SK-N-SH (cell line): ENCODE results near the gene JPH3.

ENCODE experiments used
- CTCF ChIP-seq: fragments of 200-600 bp; sonication (generic); IDR thresholded peaks from 2 replicates; pipeline ENCODE4 v1.6.1; 2017; ENCODE audit warnings: antibody characterized with exemption, mild to moderate bottlenecking, moderate library complexity
- ELF1 ChIP-seq: IDR thresholded peaks from 2 replicates; pipeline ENCODE4 v1.4.0; 2012
- EZH2phosphoT487 ChIP-seq: fragments of 200-600 bp; sonication (generic); IDR thresholded peaks from 2 replicates; pipeline ENCODE4 v1.6.1; 2017; ENCODE audit warnings: low read depth, mixed run types, mild to moderate bottlenecking, antibody characterized with exemption, moderate library complexity, borderline replicate concordance
- FOXM1 ChIP-seq: IDR thresholded peaks from 2 replicates; pipeline ENCODE4 v1.4.0; 2012; ENCODE audit warnings: low read depth, mild to moderate bottlenecking
- GATA2 ChIP-seq: sonication (generic); formaldehyde crosslinking; IDR thresholded peaks from 2 replicates; pipeline ENCODE4 v1.5.0; 2020; ENCODE audit warnings: mild to moderate bottlenecking, missing genetic modification reagents
- JUND ChIP-seq: IDR thresholded peaks from 2 replicates; pipeline ENCODE4 v1.4.0; 2012
- MXI1 ChIP-seq: IDR thresholded peaks from 2 replicates; pipeline ENCODE4 v1.6.1; 2012; ENCODE audit warnings: mild to moderate bottlenecking, low read depth, low read length, improper control_type of control experiment
- NFIC ChIP-seq: IDR thresholded peaks from 2 replicates; pipeline ENCODE4 v1.4.0; 2012; ENCODE audit warnings: borderline replicate concordance
- POLR2AphosphoS5 ChIP-seq: IDR thresholded peaks from 2 replicates; pipeline ENCODE4 v1.6.1; 2012; ENCODE audit warnings: low read depth, low read length
- RAD21 ChIP-seq: IDR thresholded peaks from 2 replicates; pipeline ENCODE4 v1.6.1; 2012; ENCODE audit warnings: mild to moderate bottlenecking, low read length
- SMC3 ChIP-seq: IDR thresholded peaks from 2 replicates; pipeline ENCODE4 v1.6.1; 2012; ENCODE audit warnings: low read depth, low read length, improper control_type of control experiment
- TAF1 ChIP-seq: IDR thresholded peaks from 2 replicates; pipeline ENCODE4 v1.6.1; 2012; ENCODE audit warnings: low read depth, mild to moderate bottlenecking, low read length, moderate library complexity, borderline replicate concordance
- USF2 ChIP-seq: fragments of 150-350 bp; IDR thresholded peaks from 2 replicates; pipeline ENCODE4 v1.6.1; 2017; ENCODE audit warnings: antibody characterized with exemption, low read length, low read depth, borderline replicate concordance
- TF ChIP-seq, protein P1 (sequence below): IDR thresholded peaks from 2 replicates; pipeline ENCODE4 v1.4.0; 2012; ENCODE audit warnings: low read depth

- TF ChIP-seq CTCF, result no peak
- TF ChIP-seq SMC3, result no peak
- no peak for TF ChIP-seq ELF1
- TF ChIP-seq NFIC, result no peak
- TF ChIP-seq FOXM1, result no peak
- no peak for TF ChIP-seq MXI1
- no peak for TF ChIP-seq TAF1
- TF ChIP-seq, protein P1, sequence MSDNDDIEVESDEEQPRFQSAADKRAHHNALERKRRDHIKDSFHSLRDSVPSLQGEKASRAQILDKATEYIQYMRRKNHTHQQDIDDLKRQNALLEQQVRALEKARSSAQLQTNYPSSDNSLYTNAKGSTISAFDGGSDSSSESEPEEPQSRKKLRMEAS, result no peak
- no peak for TF ChIP-seq USF2
- TF ChIP-seq GATA2 (CRISPR knock-in tag), result no peak
- no peak for TF ChIP-seq JUND
- no peak for TF ChIP-seq RAD21
- no peak for TF ChIP-seq EZH2phosphoT487
- TF ChIP-seq POLR2AphosphoS5, result no peak
These were observed 110.0 kb downstream of the JPH3 start for GRCh38 chr16:87712184-87712762.
